GM21390 (cell line): Measurements from ENCODE around the gene SPATS2.
"Not testable (repeated sequence)": the region's sequence is repeated elsewhere in the genome, so short reads cannot be mapped to it uniquely, and the experiment has no call there.

Experiments used
- ATAC-seq: cut with Tn5 transposase; IDR thresholded peaks from one replicate; pipeline ENCODE4 v1.9.1; 2021; ENCODE audit not compliant: unreplicated experiment

SPATS2 gene

DNA sequence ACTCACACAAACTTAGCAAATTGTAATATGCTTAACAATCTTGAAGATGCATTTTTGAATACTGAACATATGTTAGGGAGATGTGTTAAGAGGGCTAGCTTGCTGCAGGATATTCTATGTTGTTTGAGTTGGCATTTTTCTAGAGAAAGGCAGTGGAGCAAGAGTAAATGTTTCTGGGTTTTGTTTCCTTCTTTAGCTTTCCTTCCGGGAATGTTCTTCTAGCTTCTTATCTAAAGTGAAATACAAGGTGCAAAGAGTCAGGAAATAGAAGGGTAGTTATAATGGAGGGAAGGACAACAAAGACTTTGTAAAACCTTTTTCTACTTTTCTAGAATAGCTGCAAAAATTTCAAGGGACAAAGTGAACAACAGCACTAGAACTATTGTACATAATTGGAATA is 94.0 kb downstream of the SPATS2 start:
- ATAC-seq: no peak

DNA sequence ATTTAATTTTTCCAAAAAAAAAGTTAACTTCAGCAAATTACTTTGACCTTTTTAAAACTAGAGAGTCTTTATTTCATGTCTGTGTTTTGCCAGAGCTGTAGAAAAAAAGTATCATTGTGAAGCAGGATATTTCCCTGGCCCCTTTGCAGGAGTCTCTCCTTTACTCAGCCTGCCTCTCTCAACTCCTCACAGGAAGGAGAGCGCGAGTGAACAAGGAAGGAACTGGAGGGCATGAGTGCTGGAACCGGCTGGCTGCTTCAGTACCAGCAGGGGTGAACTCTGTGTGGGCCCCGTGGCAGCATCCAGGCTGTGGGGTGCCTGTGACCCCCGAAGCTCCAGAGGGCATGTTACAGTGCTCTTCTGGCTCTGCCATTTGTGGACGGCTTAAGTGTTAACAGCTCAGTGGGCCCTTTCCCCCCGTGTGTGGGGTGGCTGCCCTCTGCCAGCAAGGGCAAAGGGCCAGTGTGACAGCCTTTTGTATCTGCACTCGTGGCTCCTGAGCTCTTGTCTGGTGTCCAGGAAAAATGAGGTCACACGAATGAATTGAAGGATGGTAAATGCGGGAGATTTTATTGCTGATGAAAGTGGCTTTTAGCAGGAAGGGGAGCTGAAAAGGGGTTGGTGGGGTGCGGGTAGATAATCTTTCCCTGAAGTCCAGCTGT is 95.0 kb downstream of the SPATS2 start:
- ATAC-seq: no peak

DNA sequence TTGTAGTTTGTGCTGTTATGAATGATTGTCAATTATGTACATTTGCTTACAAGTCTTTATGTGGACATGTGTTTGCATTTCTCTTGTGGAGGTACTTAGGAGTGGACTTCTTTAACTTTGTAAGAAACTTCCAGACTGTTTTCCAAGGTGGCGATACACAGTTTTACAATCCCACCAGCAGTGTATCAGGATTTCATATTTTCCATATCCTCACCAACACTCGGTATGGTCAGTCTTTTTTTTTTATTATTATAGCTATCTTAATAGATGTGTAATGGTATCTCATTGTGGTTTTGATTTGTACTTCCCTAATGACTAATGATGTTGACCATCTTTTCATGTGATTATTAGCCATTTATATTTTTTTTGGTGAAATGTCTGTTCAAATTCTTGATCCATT is 97.9 kb downstream of the SPATS2 start:
- no peak for ATAC-seq

DNA sequence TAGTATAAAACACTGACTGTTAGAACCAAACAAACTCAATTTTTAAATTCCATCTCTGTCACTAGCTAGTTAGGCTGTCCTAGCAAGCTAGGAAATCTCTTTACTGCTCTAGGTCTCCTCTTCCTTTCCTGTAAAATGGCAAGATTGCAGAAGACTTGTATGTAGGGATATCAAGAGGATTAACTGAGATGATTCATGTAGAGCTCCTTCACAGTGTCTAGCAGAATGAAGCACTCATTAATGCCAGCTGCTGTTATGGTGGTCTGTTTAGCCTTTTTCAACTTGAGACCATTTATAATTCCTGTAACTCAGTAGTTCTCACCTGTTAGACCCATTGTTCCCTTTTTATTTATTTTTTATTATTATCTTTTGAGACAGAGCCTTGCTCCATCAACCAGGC is 103.7 kb downstream of the SPATS2 start:
- ATAC-seq: no peak

DNA sequence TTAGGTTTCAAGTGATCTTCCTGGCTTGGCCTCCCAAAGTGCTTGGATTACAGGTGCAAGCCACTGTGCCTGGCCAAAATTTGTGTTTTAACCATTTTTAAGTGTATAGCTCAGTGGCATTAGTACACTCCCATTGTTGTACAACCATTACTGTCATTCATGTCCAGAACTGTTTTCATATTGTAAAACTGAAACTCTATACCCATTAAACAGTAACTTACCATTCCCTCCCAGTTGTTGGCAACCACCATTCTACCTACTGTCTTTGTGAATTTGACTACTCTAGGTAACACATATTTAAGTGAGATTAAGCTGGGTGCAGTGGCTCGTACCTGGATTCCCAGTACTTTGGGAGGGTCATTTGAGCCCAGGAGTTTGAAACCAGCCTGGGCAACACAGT is 104.3 kb downstream of the SPATS2 start:
- ATAC-seq: no peak

DNA sequence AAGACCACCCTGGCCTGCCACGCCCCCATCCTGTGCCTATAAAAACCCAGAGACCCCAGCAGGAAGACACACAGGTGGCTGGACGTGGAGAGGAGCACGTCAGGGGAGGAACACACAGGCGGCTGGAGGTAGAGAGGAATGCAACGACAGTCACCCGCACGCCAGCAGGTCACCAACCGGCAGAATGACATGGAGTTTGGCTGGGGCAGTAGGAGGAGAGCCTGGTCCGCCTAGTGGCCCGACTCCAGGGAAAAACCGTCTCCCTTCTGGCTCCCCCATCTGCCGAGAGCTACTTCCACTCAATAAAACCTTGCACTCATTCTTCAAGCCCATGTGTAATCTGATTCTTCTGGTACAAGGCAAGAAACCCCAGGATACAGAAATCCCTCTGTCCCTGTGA is 108.8 kb downstream of the SPATS2 start:
- no peak for ATAC-seq

DNA sequence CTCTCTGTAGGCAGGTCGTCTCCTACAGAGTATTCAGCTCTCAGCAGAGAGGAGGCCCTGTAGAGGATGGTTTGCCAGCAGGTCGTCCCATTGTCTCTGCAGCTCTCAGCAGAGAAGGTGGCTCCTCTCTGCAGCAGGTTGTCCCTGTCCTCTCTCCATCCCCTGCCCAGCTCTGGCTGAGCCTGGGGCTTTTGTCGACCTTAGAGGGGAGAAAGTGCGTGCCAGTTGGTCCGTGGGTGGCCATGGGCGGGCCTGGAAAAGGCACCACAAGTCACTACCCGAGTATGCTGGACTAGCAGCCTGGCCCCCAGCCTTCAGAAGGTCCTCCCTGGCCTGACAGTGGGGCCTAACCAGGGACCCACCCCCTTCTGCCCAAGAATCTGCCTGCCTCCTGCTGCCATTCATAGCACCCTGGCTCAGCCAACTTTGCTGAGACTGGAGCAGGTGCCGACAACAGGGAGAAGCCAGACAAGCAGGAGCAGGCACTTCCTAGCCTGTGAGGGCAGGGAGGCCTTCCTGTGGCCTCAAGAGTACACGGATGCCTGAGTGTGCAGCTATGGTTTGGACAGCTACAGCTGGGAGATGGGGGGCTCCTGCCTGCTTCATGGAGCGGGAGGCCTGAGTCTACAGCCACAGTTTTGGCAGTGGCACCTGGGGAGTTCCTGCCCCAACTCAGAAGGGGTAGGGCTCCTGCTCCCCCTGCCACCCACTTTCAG is 111.8 kb downstream of the SPATS2 start:
- ATAC-seq: no peak

DNA sequence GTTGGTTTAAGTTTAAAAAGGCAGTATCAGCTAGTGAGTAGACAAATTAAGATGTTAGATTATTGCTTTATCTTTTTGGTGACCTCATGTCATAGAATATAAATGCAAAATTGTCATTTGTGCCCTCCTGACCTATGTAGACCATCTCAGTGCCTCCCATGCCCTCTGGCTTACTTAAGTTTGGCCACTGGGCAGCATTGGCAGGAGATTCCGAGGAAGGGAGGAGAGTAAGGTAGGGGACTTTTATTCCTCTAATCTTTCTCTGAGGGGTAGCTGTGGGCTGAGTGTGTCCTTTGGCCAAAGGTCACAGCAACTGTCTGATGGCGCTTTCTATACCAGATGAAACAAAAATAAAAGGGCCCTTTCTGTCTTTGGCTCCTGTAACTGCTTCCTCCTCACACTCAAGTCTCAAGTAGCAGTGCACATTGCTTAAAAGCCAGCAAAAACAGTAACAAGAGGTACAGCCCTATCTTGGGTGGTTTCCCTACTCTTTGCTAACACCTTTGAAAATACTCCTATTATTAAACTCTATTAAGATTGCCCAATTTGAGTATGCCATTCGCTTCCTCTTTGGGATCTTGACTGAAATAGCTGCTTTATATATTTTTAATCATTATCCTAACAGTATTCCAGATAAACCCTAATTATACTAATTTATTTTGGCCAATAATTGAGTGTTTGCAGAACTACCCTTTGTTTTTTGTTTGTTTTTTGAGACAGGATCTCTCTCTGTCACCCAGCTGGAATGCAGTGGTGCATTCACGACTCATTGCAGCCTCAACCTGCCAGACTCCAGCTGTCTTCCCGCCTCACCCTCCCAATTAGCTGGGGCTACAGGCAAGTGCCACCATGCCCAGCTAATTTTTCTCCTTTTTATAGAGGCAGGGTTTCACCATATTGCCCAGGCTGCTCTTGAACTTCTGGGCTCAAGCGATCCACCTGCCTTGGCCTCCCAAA is 115.1 kb downstream of the SPATS2 start:
- ATAC-seq: no peak

DNA sequence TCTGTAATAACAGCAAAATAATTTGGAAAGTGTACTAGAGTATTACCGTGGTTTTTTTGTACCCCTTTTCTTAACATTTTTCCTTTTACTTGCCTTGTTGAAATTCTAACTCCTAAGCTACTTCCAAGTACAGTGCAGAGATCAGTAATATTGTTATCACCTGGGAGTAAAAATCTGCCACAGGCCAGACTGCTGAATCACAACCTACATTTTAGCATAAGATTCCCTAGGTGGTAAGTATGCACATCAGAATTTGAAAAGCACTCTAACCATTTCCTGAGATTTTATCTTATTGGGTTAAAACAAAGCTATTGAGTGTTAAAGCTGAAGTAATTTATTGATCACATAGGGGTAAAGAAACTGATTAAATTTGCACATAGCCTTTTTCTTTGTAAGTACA is 116.4 kb downstream of the SPATS2 start:
- no peak for ATAC-seq

DNA sequence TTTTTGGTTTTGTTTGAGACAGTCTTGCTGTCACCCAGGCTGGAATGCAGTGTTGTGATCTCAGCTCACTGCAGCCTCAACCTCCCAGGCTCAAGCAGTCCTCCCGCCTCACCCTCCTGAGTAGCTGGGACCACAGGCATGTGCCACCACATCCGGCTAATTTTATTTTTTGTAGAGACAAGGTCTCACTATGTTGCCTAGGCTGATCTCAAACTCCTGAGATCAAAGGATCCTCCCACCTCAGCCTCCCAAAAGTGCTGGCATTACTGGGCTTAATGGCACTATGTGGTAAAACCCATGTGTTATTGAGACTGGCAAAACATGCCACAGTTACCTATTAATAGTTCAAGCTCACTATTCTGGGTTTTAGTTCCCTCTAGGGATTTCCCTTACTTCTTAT is 120.3 kb downstream of the SPATS2 start:
- no peak for ATAC-seq

DNA sequence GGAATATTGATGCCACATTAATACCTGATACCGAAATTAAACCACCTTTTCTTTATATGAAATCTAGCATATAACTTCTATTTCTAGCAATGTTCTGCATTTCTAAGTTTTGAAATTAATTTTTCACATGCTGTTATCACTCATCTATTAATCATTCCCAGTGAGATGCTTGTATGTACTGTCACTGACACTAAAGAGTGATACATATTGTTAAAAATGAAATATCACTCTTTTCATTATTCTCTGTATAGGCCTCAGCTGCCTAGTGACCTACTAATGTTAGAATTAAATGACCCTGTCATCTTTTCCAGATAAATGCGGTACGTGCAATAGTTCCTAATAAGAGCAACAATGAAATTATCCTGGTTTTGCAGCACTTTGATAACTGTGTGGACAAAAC is 121.9 kb downstream of the SPATS2 start:
- no peak for ATAC-seq

DNA sequence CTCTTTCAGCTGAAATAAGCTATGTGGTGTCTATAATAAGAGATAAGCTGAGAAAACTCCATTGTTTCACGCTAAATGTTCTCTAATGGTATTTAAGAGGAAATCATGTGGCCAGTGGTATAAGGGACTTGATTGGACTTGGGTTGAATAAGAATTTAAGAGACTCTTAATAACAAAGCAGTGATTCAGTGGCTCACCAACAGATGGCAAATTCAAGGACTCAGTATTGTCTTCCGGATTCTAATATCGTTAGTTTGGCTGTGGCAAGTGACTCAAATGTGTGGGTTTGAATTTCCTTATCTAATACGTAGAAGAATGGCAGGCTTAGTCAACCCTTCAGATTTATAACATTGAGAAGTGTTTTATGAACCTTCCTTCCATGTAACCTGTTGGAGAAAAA is 122.5 kb downstream of the SPATS2 start:
- no peak for ATAC-seq

DNA sequence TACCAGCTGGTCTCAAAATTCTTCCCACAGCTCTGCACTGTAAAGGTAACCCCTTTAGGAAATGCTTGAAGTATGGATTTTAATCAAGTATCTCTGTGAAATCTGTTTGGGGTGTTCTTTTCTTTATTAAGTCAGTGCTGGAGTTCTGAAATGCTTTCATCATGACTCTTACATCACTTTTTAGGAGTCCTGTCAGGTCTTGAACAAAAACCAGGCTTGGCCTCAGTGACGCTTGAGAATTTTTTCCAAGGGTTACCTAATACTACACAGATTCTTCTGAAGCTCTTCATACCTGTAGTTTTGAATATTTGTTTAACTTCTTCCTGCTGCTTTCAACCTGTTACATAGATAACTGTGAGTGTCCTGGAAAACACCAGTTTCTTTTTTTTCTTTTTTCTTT is 124.6 kb downstream of the SPATS2 start:
- ATAC-seq: no peak

DNA sequence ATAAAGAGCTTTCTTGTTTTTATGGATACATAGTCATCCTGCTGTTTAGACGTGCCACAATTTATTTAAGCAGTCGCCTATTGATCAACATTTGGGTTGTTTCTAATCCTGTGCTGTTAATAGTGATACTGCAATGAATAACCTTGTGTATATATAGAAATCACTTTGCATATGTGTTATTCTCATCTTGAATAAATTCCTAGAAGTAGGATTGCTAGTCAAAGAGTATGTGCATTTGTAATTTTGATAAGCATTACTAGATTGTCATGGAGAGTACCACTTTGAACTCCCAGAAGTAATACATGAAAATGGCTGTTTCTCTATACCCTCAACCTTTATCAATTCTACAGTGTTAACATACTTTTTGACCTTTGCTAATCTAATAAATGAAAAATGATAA is 126.6 kb downstream of the SPATS2 start:
- ATAC-seq: no peak

DNA sequence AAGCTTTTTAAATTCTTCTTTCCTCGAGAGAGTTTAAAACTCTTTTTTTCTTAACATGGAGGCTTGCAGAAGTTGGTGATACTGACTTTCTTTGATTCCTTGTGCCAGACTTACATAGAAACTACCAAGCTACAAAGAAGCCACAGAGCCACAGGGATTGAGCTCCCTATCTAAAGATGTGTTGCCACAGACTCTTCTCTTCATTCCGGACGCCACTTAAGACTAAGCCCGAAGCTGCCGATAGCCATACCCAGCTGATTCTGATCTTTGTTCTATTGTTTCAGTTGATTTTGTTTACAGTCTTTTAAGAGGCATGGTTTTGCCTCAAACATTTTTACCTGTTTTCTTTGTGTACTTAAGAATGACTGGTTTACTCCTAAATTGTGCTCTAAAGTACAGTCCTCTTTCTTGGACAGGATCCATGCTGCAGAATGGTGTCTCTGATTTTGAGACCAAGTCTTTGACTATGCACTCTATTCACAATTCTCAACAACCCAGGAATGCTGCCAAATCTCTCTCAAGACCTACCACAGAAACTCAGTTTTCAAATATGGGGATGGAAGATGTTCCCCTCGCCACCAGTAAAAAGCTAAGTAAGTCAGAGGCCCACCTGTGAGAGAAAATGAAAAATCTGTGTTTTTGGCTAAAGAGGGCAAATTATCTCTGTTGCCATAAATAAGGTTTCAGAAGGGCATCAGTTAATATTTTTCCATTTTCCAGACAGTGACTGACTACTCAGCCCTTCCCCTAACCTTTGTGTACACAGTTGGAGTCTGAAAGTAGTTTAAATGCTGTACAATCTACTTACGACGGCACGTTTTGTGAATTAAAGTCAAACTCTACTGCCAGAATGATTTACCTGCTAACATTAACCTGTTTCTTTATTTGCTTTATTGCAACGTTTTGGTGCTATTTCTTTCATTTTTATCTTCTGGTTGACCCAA is 129.4 kb downstream of the SPATS2 start:
- ATAC-seq: no peak

DNA sequence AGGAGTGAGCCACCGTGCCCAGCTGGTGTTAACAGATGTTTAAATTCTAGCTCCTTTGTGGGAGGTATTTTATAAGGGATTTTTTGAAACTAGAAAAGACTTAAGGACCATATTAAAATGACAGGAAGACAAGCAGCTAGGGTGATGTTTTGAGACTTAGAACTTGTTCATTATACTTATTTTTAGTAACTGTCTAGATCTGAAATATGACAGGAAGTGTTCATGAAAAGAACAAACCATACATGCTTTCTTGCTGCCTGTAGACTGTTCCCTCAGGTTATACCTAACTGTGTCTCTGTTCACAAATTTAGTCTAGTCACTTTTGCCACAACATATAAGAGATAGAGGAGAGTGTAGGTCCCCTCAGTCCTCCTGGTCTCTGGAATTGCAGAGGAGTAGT is 134.6 kb downstream of the SPATS2 start:
- no peak for ATAC-seq

DNA sequence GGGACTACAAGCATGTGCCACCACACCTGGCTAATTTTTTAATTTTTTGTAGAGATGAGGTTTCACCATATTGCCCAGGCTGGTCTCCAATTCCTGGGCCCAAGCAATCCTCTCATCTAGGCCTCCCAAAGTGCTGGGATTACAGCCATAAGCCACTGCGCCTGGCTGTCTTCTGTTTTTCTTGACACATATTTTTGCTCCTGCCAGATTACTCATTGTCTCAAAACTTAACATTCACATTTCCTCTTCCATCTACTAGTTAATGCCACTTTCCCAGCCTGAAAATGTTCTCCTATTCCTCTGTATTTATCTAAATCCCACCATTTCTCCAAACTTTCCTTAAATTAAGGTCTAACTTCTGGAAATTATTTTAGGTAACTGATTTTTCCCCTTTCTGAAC is 135.3 kb downstream of the SPATS2 start:
- no peak for ATAC-seq

DNA sequence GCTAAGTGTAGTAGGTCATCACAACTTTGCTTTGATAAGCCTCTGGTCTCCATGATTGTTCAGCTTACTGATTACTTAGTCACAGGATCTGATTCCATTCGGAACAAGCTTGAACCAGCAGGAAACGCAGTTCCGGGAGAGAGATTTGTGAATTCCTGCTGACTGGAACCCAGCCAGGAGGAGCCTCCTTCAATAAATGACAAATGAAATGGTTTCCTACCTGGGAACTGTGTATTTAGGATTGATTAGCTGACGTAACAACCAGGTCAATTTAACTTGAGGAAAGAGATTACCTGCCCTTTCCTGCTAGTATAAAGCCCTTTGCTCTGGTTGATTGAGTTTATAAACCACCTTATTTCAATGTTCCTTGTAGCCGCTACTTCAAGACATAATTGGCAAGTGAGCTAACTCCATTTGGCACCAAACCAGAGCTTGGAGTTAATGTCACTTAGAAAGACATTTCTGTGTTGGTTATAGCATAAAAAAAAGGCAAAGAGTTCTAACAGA is 136.5 kb downstream of the SPATS2 start:
- ATAC-seq: no peak

DNA sequence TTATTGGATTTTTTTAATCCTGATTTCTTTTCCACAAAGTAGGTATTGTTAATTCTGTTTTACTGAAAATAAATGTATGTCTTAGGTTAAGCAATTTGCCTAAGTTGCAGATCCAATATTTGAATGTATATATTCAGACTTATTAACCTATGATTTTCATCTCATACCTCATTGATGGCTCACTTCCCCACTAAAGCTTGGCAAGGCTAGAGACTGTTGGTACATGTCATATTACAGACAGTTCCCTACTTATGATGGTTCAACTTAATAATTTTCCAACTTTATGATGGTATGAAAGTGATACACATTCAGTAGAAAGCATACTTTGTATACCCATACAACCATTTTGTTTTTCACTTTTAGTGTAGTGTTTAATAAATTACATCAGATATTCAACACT is 138.4 kb downstream of the SPATS2 start:
- no peak for ATAC-seq

DNA sequence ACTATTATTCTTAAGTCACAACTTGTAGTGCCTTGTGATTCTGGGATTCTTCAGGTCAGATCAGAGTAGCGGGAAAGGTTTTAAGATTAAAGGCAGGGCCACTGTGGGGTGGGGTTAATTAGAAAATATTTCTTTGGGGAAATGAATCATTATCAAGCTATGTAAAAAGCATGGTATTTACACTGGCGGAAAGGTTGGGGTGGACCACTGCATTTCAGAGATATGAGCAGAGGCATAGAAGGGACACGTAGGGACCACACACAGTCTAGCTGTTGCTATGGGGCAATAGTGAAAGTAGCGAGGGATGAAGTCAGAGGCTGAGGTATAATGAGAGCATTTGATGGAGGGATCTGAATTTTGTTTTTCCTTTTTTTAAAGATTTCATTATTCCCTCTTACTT is 139.9 kb downstream of the SPATS2 start:
- ATAC-seq: no peak

DNA sequence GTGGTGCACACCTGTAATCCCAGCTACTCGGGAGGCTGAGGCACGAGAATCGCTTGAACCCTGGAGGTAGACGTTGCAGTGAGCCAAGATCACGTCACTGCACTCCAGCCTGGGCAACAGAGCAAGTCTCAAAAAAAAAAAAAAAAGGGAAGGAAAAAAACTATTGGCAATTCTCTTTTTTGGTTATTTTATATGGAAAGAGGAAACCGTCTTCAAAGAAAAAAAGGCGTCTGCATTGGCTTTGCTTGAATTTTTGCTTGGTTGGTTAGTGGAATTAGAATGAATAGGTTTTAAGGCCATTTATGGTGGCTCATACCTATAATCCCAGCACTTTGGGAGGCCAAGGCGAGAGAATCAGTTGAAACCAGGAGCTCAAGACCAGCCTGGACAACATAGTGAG is 142.4 kb downstream of the SPATS2 start:
- not testable (repeated sequence) for ATAC-seq
